GM18951 (cell line): ENCODE results near the gene IGF2.

ENCODE experiments used
- POLR2A ChIP-seq: IDR thresholded peaks from 4 replicates; pipeline ENCODE4 v1.6.1; 2011; ENCODE audit warnings: mild to moderate bottlenecking; ENCODE audit not compliant: insufficient read length, insufficient read depth; ENCODE audit errors: extremely low read depth
- in situ Hi-C: fragments of 300-500 bp; cut with MboI; formaldehyde crosslinking; loops from one replicate; pipeline ENCODE4 v1.12.0; 2022; ENCODE audit warnings: low sequenced_read_pairs, mixed read lengths, inconsistent platforms; ENCODE audit not compliant: unreplicated experiment

IGF2 gene

GRCh38 chr11:2103668-2104523 is 35.3 kb downstream of the IGF2 start:
- in situ Hi-C loops = no loop called here
- TF ChIP-seq POLR2A = no peak

GRCh38 chr11:2102883-2103213 is 36.3 kb downstream of the IGF2 start:
- in situ Hi-C loops = no loop called here
- no peak for TF ChIP-seq POLR2A

GRCh38 chr11:2102132-2102882 is 36.9 kb downstream of the IGF2 start:
- no peak for TF ChIP-seq POLR2A
- in situ Hi-C loops = no loop called here

- in situ Hi-C loops = no loop called here
- no peak for TF ChIP-seq POLR2A
Measured at GRCh38 chr11:2101171-2101675, 38.0 kb downstream of the IGF2 start.

- TF ChIP-seq POLR2A = no peak
- in situ Hi-C loops = no loop called here
Measured at GRCh38 chr11:2100361-2101170, 38.6 kb downstream of the IGF2 start.

- TF ChIP-seq POLR2A = no peak
- in situ Hi-C loops = no loop called here
Measured at GRCh38 chr11:2099516-2100349, 39.5 kb downstream of the IGF2 start.

- no peak for TF ChIP-seq POLR2A
- in situ Hi-C loops = no loop called here
Measured at GRCh38 chr11:2098691-2099515, 40.3 kb downstream of the IGF2 start.

- TF ChIP-seq POLR2A = no peak
- in situ Hi-C loops = no loop called here
Measured at GRCh38 chr11:2097998-2098690, 41.0 kb downstream of the IGF2 start.

GRCh38 chr11:2097356-2097997 is 41.7 kb downstream of the IGF2 start:
- in situ Hi-C loops = no loop called here
- TF ChIP-seq POLR2A = no peak

- no peak for TF ChIP-seq POLR2A
- in situ Hi-C loops = no loop called here
Measured at GRCh38 chr11:2096919-2097301, 42.3 kb downstream of the IGF2 start.
